Progenitor cell of endocrine pancreas (in vitro differentiated cells): ENCODE results near the gene C12orf56. TPM values are rescaled to one million over a fixed set of nuclear protein-coding genes. Genes with fewer than 3 reads are reported as not detected.

Source experiments
- DNase-seq: peaks from one replicate; pipeline ENCODE4 v3.0.0; 2021; ENCODE audit warnings: low spot score; ENCODE audit not compliant: unreplicated experiment
- H3K27ac Mint-ChIP-seq: 2 replicates; pipeline ENCODE4 v1.8.0; 2021; ENCODE audit warnings: mild to moderate bottlenecking, moderate library complexity, mixed read lengths
- H3K27me3 Mint-ChIP-seq: 2 replicates; pipeline ENCODE4 v1.8.0; 2021; ENCODE audit warnings: mixed read lengths
- H3K36me3 Mint-ChIP-seq: 2 replicates; pipeline ENCODE4 v1.8.0; 2022; ENCODE audit warnings: mixed read lengths; ENCODE audit not compliant: insufficient read depth
- H3K4me1 Mint-ChIP-seq: 2 replicates; pipeline ENCODE4 v1.8.0; 2021; ENCODE audit warnings: low read depth, mixed read lengths
- H3K4me3 Mint-ChIP-seq: 2 replicates; pipeline ENCODE4 v1.8.0; 2021; ENCODE audit warnings: low read depth, mild to moderate bottlenecking, moderate library complexity, mixed read lengths
- H3K9me3 Mint-ChIP-seq: 2 replicates; pipeline ENCODE4 v1.8.0; 2021; ENCODE audit warnings: low read depth, mixed read lengths
- total RNA-seq: library from RNA; stranded (reverse); gene quantifications from 2 replicates; pipeline ENCODE4 v1.2.1, GENCODE V29; 2021
- TF ChIP-seq, protein P1 (sequence below): fragments of 200-600 bp; sonication (generic); IDR thresholded peaks from one replicate; pipeline ENCODE4 v1.5.0; 2021; ENCODE audit warnings: antibody characterized with exemption, mild to moderate bottlenecking; ENCODE audit not compliant: unreplicated experiment

C12orf56 gene
- total RNA-seq, 1 donor from 2014 or later = 0.84 TPM

DNA sequence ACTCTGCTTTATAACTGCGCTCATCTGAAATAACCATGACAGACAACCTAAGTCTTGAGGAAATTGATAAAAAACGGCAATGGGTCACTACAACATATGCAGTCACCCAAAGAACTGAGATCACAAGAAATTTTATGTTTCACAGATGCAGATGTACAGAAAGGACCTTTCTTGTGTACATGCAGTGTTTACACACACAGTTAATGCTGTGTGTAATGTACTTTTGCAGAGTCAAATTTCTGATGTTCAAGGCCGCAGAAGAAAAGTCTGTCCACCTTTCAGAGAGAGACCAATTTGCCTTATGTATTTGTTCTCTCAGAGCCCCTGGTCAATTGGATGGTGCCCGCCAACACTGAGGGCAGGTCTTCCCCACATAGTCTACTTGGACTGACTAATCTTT lies 38.4 kb upstream of the C12orf56 start:
- DNase-seq = no peak
- Mint-ChIP-seq H3K27me3 (no peaks in the 10 kb centered on the region), H3K36me3 (peaks cover 37% of the 10 kb centered on the region), H3K9me3 (no peaks in the 10 kb centered on the region), H3K27ac (no peak overlapping the region), H3K4me1 (peaks cover 3% of the 10 kb centered on the region), H3K4me3 (no peak overlapping the region)
- TF ChIP-seq, protein P1, sequence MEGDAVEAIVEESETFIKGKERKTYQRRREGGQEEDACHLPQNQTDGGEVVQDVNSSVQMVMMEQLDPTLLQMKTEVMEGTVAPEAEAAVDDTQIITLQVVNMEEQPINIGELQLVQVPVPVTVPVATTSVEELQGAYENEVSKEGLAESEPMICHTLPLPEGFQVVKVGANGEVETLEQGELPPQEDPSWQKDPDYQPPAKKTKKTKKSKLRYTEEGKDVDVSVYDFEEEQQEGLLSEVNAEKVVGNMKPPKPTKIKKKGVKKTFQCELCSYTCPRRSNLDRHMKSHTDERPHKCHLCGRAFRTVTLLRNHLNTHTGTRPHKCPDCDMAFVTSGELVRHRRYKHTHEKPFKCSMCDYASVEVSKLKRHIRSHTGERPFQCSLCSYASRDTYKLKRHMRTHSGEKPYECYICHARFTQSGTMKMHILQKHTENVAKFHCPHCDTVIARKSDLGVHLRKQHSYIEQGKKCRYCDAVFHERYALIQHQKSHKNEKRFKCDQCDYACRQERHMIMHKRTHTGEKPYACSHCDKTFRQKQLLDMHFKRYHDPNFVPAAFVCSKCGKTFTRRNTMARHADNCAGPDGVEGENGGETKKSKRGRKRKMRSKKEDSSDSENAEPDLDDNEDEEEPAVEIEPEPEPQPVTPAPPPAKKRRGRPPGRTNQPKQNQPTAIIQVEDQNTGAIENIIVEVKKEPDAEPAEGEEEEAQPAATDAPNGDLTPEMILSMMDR = no peak

DNA sequence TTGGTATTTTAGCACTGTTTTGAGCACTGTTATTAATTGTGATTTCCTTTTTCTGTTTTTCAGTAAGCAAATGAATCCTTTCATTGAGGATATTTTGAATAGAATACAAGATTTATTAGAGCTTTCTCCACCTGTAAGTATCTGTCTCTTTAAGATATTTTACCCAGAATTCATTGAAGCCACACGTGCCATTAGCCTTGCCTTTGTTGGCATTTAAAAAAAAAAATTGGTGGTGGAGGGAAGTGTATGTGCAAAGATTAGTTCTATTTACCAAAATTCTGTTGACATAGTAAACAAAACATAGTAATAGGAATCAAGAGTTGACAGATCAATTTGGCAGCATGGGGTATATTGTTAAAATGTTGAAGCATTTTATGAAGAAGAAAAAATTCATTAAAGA lies 37.4 kb upstream of the C12orf56 start:
- no peaks in the 10 kb centered on the region for H3K9me3 Mint-ChIP-seq

DNA sequence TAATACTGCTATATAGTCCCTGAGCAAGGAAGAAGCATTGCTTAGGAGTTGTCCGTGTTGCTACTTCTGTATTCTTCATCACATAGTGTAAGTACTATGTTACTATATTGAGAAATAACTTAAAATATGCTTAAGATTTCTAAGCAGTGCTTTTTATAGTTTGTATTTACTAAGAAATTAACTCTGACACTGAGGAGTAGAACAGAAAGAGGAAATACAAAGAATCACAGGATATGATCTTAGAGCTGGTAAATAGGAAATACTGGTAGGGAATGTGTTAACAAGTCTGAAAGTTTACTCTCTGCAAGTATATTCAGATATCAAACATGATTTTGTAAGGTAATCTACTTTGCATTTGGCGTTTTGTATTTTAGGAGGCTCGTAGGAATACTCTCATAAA lies 29.1 kb upstream of the C12orf56 start:
- TF ChIP-seq, protein P1 = no peak
- H3K27me3 Mint-ChIP-seq = no peaks in the 10 kb centered on the region
- H3K9me3 Mint-ChIP-seq = no peaks in the 10 kb centered on the region
- DNase-seq = no peak
- H3K36me3 Mint-ChIP-seq = peaks cover 18% of the 10 kb centered on the region
- H3K27ac Mint-ChIP-seq = no peak overlapping the region
- no peaks in the 10 kb centered on the region for H3K4me1 Mint-ChIP-seq
- no peak overlapping the region for H3K4me3 Mint-ChIP-seq

More for the DNA sequence above, 37.4 kb upstream of the C12orf56 start:
- DNase-seq = no peak
- H3K4me1 Mint-ChIP-seq = peaks cover 3% of the 10 kb centered on the region
- H3K27ac Mint-ChIP-seq = no peak overlapping the region
- peaks cover 36% of the 10 kb centered on the region for H3K36me3 Mint-ChIP-seq
- no peaks in the 10 kb centered on the region for H3K27me3 Mint-ChIP-seq
- H3K4me3 Mint-ChIP-seq = no peak overlapping the region
- TF ChIP-seq, protein P1 = no peak

DNA sequence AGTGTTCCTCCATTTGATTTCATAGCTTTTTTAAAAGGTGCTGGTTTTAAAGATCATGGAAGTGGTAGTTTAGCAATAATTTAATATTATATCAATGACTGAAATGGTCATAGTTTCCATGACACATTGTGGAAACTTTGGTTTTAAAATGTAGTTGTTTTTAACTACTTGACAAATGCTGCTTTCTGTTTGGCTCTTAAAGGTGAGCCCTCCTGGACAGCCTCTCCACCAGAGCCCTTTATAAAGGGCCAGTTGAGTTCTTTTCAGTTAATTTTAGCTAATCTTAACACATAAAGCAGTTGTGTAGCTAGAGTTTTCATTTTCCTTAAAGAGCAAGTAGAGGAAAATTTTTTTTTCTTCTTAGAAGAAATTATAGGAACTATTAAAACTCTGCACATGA lies 27.7 kb upstream of the C12orf56 start:
- H3K4me1 Mint-ChIP-seq = no peaks in the 10 kb centered on the region
- H3K27me3 Mint-ChIP-seq = no peaks in the 10 kb centered on the region
- peaks cover 14% of the 10 kb centered on the region for H3K36me3 Mint-ChIP-seq
- H3K9me3 Mint-ChIP-seq = no peaks in the 10 kb centered on the region
- no peak for DNase-seq
- H3K27ac Mint-ChIP-seq = no peak overlapping the region
- H3K4me3 Mint-ChIP-seq = no peak overlapping the region
- TF ChIP-seq, protein P1 = no peak

DNA sequence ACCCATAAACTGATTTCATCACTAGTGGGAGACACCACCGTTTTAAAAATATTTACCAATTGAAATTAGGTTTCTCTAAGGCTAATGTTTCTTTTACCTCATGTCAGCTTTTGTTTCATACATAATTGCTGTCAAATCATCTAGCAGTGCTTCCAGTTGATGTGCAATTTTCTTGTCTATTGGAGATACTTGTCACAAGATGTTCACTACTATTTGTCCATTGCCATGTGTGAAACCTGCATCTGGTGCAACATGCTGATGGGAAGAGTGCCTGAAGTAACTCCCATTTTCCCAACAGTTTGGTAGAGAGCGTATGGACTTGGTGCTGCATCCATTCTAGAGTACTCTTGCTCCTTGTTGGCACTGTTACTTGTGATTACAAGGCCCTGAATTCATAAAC lies 23.3 kb upstream of the C12orf56 start:
- TF ChIP-seq, protein P1 = no peak
- Mint-ChIP-seq H3K27me3 (no peaks in the 10 kb centered on the region), H3K4me1 (no peaks in the 10 kb centered on the region), H3K27ac (no peak overlapping the region), H3K9me3 (no peaks in the 10 kb centered on the region), H3K4me3 (no peak overlapping the region), H3K36me3 (peaks cover 15% of the 10 kb centered on the region)
- DNase-seq = no peak
